ENCODE data around the gene ACBD4. TPM values are rescaled to one million over a fixed set of nuclear protein-coding genes. Genes with fewer than 3 reads are reported as not detected.

ACBD4 gene
- total and polyA plus RNA-seq, 2 of the 13 experiments (the other 11 are each of a cell fraction or from before 2014, with no cell fraction given), result 16.1 to 26.9 TPM

- TF ChIP-seq ZHX2 (IDR thresholded peaks at IDR 0.05; ENCODE audit: low read depth) (no peak), ZHX2 (CRISPR knock-in tag; IDR thresholded peaks at IDR 0.05; ENCODE audit: borderline replicate concordance) (peak; percentile 63; the same call in 1 of the 2 replicates), HIVEP1 (CRISPR knock-in tag; IDR thresholded peaks at IDR 0.05) (no peak), RBFOX2 (IDR thresholded peaks at IDR 0.05; ENCODE audit: low read depth, low read length) (no peak), ZNF724P (CRISPR knock-in tag; IDR thresholded peaks at IDR 0.05; ENCODE audit: borderline replicate concordance) (no peak), THAP11 (CRISPR knock-in tag; IDR thresholded peaks at IDR 0.05) (0 out of 2 replicates have a peak, but pooled peaks have one; percentile 14), PRDM10 (CRISPR knock-in tag; IDR thresholded peaks at IDR 0.05; ENCODE audit: low read depth) (peak; percentile 19; the same call in 1 of the 2 replicates), MEIS2 (CRISPR knock-in tag; IDR thresholded peaks at IDR 0.05) (peak; percentile 57; the same call in 1 of the 2 replicates), FUBP1 (CRISPR knock-in tag; IDR thresholded peaks at IDR 0.05; ENCODE audit: borderline replicate concordance) (no peak), ZNF337 (CRISPR knock-in tag; IDR thresholded peaks at IDR 0.05; ENCODE audit: borderline replicate concordance, low read depth) (no peak), IRF9 (CRISPR knock-in tag; IDR thresholded peaks at IDR 0.05; ENCODE audit: borderline replicate concordance) (0 out of 2 replicates have a peak, but pooled peaks have one; percentile 34), ZKSCAN5 (CRISPR knock-in tag; IDR thresholded peaks at IDR 0.05) (no peak), KLF15 (CRISPR knock-in tag; IDR thresholded peaks at IDR 0.05; ENCODE audit: borderline replicate concordance) (no peak)
Measured at GRCh38 chr17:45101883-45102811, 33.3 kb upstream of the ACBD4 start (continued).
